Fibroblast of skin of abdomen (primary cell): ENCODE results near the gene TRPM3.

Experiments
- DNase-seq: peaks from one replicate; pipeline ENCODE4 v3.0.0-alpha.2; 2013

The TRPM3 gene

GRCh38 chr9:70549926-70550325 is 571.5 kb downstream of the TRPM3 start:
- no peak for DNase-seq

- DNase-seq, result no peak
These were observed 579.0 kb downstream of the TRPM3 start for GRCh38 chr9:70542311-70542931.

- no peak for DNase-seq
These were observed 581.4 kb downstream of the TRPM3 start for GRCh38 chr9:70540016-70540415.

GRCh38 chr9:70539526-70539925 is 581.9 kb downstream of the TRPM3 start:
- DNase-seq, result no peak

GRCh38 chr9:70539001-70539400 is 582.4 kb downstream of the TRPM3 start:
- DNase-seq, result no peak

GRCh38 chr9:70537084-70537483 is 584.3 kb downstream of the TRPM3 start:
- no peak for DNase-seq

GRCh38 chr9:70535546-70536323 is 585.7 kb downstream of the TRPM3 start:
- no peak for DNase-seq

- peak; percentile 64 for DNase-seq
These were observed 587.0 kb downstream of the TRPM3 start for GRCh38 chr9:70534471-70534870.

- DNase-seq, result peak; percentile 41
These were observed 587.4 kb downstream of the TRPM3 start for GRCh38 chr9:70534061-70534460.

GRCh38 chr9:70533492-70533891 is 587.9 kb downstream of the TRPM3 start:
- DNase-seq, result no peak

- no peak for DNase-seq
These were observed 588.7 kb downstream of the TRPM3 start for GRCh38 chr9:70532716-70533115.

- DNase-seq, result no peak
These were observed 590.1 kb downstream of the TRPM3 start for GRCh38 chr9:70531311-70531710.

- no peak for DNase-seq
These were observed 590.7 kb downstream of the TRPM3 start for GRCh38 chr9:70530716-70531115.

GRCh38 chr9:70529833-70530232 is 591.6 kb downstream of the TRPM3 start:
- no peak for DNase-seq

- no peak for DNase-seq
These were observed 592.0 kb downstream of the TRPM3 start for GRCh38 chr9:70529377-70529776.

- no peak for DNase-seq
These were observed 594.5 kb downstream of the TRPM3 start for GRCh38 chr9:70526902-70527301.

GRCh38 chr9:70525519-70525918 is 595.9 kb downstream of the TRPM3 start:
- DNase-seq, result peak; percentile 17

- peak; percentile 16 for DNase-seq
These were observed 601.3 kb downstream of the TRPM3 start for GRCh38 chr9:70519912-70520724.

GRCh38 chr9:70517926-70518610 is 603.4 kb downstream of the TRPM3 start:
- no peak for DNase-seq

- no peak for DNase-seq
These were observed 607.1 kb downstream of the TRPM3 start for GRCh38 chr9:70514273-70514672.

- no peak for DNase-seq
These were observed 609.6 kb downstream of the TRPM3 start for GRCh38 chr9:70511858-70512257.

- peak; percentile 13 for DNase-seq
These were observed 611.2 kb downstream of the TRPM3 start for GRCh38 chr9:70510157-70510770.
